Right lung (tissue), 5 donors: Measurements from ENCODE around the gene TOR1AIP2. TPM values are rescaled to one million over a fixed set of nuclear protein-coding genes. Genes with fewer than 3 reads are reported as not detected.
"Not testable (repeated sequence)": the region's sequence is repeated elsewhere in the genome, so short reads cannot be mapped to it uniquely, and the experiment has no call there.

Experiments used
- DNase-seq, 2 donors: peaks; one replicate each; pipeline ENCODE4 v3.0.0-alpha.2; 2013
- polyA plus RNA-seq, 5 donors: library from polyadenylated mRNA; unstranded; fragments of 120-200 nt; gene quantifications; one replicate each; pipeline versions ENCODE4 v1.2.1 to v1.2.3, GENCODE V29; 2013; ENCODE audit warnings: inconsistent platforms in 1 of 5, low replicate concordance in 1 of 5; ENCODE audit not compliant: insufficient read length in 5 of 5, insufficient read depth in 1 of 5

Gene TOR1AIP2
- polyA plus RNA-seq, 5 donors, result 28.5 to 39.7 (median 35.4) TPM

DNA sequence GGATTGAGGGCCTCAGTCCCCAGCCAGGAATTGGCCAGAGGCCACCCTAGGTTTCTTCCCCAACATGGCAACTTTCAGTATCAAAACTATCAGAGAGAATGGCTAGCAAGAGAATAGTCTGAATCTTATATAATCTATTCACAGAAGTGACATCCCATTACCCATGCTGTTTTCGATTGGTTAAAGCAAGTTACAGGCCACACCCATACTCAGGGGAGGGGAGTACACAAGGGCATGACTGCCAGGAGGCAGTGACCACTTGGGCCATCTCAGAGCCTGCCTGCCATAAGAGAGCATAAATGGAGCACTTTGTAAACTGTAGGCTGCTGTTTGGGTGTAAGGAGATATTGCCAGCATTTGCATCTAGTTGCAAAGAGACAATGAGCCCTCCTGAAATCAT, 69.1 kb downstream of the TOR1AIP2 start:
- DNase-seq, result no peak

GRCh38 chr1:179807691-179808485, 69.7 kb downstream of the TOR1AIP2 start:
- no peak for DNase-seq

DNA sequence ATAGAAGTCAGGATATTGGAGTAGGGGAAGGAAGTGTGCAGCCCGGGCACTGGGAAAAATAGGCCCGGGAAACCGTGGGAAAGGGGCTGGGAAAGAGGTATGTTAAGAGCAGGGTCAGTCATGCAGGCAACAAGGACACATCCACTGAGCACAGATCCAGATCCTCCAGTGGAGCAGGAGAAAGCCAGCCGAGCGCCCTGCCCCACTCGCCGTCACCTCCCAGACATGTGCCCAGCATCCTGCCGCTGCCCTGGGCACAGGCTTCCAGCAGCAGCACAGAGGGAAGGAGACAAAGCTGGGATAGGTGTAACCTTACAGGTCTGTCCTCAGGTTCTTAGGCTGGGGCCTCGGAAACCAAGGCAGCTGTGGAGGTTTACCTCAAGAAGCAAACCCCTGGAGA, 70.3 kb downstream of the TOR1AIP2 start:
- DNase-seq, result no peak

DNA sequence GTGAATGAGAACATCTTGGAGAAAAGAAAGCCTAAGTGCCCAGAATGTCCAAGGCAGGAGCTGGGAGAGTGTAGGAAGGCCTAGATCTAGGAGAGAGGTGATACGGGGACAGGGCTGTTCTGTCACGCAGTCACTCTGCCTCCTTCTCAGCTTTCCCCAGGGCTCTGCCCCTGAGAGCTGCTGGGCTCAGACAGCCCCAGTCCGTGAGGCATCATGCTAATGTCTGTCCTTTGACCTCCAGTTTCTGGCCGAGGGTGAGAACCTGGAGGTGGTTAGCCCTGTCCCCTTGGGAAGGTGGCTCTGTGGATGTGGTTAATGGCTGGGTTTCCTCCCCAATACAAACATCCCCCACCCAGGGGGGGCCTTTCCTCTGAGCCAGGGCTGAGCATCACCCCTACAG, 71.3 kb downstream of the TOR1AIP2 start:
- no peak for DNase-seq

- DNase-seq, result no peak
These were observed 72.1 kb downstream of the TOR1AIP2 start for GRCh38 chr1:179805291-179806195.

DNA sequence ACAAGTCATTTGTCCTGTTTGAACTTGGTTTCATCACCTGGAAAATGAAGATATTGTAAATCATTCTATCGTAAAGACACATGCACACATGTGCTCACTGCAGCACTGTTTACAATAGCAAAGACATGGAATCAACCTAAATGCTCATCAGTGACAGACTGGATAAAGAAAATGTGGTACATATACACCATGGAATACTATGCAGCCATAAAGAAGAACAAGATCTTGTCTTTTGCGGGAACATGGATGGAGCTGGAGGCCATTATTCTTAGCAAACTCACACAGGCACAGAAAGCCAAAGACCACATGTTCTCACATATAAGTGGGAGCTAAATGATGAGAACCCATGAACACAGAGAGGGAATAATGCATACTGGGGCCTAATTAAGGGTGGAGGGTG, 73.2 kb downstream of the TOR1AIP2 start:
- DNase-seq, result not testable (repeated sequence)

DNA sequence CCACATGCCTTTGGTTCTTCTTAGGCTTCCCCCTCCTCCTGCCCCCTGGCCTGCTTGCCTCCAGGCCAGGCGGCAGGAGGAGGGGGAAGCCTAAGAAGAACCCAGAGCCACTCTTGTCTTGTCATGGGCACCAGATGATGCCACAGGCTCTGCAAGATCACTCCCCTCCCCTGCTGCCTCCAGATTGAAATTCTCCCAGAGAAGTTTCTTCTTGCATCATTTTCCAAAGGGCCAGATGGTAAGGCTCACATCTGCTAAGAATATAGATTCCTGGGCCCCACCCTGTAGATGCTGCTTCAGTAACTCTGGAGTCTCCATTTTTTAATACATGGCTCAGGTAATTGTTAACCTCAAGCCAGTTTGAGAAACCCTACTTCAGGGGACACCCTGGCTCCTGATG, 73.7 kb downstream of the TOR1AIP2 start:
- DNase-seq, result no peak

- no peak for DNase-seq
These were observed 74.5 kb downstream of the TOR1AIP2 start for GRCh38 chr1:179803104-179803503.

GRCh38 chr1:179800481-179800880, 77.1 kb downstream of the TOR1AIP2 start:
- no peak for DNase-seq

- DNase-seq, result no peak
These were observed 78.6 kb downstream of the TOR1AIP2 start for GRCh38 chr1:179798864-179799516.

DNA sequence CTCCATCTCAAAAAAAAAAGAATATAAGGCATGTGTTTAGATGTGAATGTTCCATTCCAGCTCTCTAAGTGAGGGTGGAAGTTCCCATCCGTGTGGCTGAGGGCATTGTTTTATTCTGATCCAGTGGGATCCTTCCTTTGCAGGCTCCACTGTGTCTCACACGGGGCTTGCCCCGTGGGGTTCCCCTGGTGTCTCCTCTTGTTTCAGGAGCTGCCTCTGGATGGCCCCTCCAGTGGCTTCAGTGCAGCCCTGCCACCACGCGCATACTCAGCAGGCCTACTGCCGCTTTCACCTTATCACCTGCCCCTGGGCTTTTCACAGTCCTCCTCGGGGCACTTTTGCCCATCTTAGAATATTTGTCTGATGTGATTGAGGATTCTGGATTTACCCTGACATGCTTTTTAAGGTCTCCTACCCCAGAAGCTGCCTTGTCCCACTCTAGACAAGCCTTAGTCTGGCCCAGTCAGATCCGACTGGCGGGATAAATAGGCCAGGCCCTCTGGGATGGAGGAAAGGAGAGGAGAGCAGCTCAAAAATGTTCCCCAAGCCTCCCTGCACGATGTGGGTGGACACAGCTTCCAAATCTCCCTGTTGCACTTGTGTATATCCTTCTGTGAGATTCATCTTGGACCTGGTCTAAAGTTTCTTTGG, 79.3 kb downstream of the TOR1AIP2 start:
- no peak for DNase-seq

DNA sequence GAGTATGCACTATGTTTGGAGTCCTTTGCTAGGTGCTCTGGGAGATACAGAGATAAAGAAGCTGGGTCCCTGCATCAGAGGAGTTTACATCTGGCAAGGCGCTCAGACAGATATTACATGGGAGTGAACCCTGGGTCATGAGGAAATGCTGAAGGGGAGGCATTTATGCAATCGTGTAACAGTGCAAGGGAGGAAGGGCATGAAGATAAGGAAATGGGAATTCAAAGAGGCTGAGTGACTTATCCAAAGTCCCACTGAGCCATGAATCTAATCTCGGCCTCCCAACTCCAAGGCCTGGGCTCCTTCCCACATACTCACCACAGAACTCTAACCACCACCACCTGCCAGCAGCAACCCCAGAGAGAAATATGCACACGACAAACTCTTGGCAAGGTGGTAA, 82.9 kb downstream of the TOR1AIP2 start:
- DNase-seq, result no peak

DNA sequence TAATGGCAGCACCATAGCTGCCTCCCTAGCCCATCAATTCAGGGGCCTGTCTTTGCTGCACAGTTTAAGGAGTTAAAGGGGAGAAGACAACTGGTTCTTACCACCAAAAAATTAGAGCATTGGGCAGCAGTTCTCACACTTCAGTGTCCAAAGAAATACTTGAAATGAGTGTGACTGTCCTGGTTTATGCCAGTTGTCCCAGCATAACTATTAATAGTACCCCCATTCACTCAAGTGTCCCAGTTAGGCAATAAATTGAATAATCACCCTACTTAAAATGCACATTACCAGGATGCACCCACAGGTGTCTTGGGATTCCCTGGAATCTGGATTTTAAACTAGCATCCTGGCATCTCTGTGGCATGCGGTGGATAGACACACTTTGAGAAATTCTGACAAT, 83.5 kb downstream of the TOR1AIP2 start:
- DNase-seq, result no peak

DNA sequence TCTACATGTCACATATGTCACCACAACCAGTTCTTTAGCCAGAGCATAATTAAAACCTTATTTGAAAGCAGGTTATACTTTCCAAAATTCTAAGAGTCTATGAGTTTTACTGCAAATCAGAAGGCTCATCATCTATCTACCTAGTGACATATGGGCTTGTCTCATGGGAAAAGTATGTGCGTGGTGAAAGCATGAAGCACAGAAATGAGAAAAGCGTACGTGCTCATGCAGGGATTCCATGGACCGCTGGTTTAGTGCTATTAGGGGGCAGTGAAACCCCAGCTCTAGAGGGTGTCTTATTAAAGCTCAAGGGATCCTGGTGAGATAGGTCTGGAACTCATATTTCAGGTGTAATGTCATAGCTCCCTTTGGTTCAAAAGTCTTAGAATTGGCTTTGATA, 84.3 kb downstream of the TOR1AIP2 start:
- no peak for DNase-seq

Other genes with a start within 250 kb of the TOR1AIP2 start
- gene FAM163A, start 134.5 kb downstream of the TOR1AIP2 start, polyA plus RNA-seq, result under 1 TPM; 0.06 to 0.22 (median 0.10) TPM
- 10 to 100 TPM; 51.1 to 72.5 (median 69.8) TPM for gene TOR1AIP1, start 4.5 kb upstream of the TOR1AIP2 start, polyA plus RNA-seq
- gene CEP350, start 77.0 kb upstream of the TOR1AIP2 start, polyA plus RNA-seq, result 10 to 100 TPM; 19.6 to 34.6 (median 30.7) TPM